ENCODE measurements around the gene VWA1.

DNA sequence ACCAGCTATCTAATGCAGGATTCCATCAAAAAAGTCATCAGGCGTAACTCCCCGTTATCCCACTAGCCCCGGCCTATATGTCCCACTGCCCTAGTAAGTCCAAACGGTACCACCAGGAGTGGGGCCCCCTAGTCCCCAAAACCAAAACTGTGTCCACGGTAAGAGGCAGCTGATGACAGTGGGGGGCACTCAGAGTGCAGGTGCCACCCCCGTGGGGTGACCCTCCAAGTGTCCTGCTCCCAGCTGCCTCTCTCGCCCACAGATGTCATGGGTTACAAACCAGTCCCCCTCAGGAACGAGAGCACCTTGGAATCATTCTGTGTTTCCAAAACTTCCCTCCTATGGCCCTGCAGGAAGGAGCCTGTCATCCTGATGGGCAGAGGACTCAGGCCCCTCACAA is 49.6 kb upstream of the VWA1 start:
- no peak for TF ChIP-seq POLR2A (IDR thresholded peaks at IDR 0.05)
- TF ChIP-seq CTCF (IDR thresholded peaks at IDR 0.05): no peak
- no peak for TF ChIP-seq EP300 (IDR thresholded peaks at IDR 0.05)
- TF ChIP-seq POLR2AphosphoS5 (IDR thresholded peaks at IDR 0.05): no peak
